ENCODE data around the gene DAAM2. TPM values are rescaled to one million over a fixed set of nuclear protein-coding genes. Genes with fewer than 3 reads are reported as not detected.
A peak's percentile ranks its signal among the peaks of the same experiment; 100 is the strongest.

The DAAM2 gene
- 10 to 100 TPM in 1 of 2 donors, 1 to 10 TPM in 1; 4.7 to 41.3 TPM for total RNA-seq

DNA sequence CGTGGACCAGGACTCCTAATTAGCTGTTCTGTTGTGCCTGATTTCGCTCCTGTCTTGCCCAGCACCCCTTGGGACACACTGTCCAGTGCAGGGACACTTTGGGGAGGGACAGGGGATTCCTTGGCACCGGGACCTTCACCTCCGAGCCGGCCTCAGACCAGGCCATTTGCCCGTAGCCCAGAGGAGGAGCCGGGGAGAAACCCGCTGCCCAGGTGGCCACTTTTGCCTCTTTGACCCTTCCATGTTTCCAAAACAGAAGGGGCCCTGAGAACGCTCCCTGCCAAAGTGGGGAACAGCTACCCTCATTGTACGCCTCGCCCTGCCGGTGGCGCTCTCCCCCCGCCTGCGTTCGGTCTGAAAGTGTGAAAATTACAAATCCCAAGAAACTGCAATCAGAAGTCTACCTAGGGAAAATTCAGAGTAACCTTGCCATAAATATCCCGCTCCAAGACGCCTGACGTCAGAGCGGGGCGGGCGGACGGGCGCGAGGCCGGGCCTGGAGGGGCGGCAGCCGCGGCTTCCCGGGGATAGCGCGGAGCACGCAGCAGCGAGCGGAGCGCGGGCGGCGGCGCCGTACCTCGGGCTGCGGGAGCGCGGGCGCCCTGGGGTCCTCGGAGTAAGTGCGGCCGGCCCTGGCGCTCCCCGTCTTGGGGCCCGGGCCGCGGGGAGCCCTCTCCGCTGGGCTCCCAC, at the start of gene DAAM2:
TSS of gene DAAM2 (plus strand) at position 527 of the 690 bp plus-strand sequence. CDS start 63,927 bp downstream, outside the sequence.
- intact Hi-C loops (cut with DNase I), result loop anchor here (10.0 kb wide), 1 partner anchor 67 kb away; the partner anchor contains the start of gene KIF6
- Histone ChIP-seq H3K36me3 (no peaks in the 10 kb centered on the region), H3K9me3 (no peaks in the 10 kb centered on the region), H3K4me3 (peak within 1 kb of the TSS; percentile 42 to 50), H3K27me3 (replicated peaks; ENCODE audit: insufficient read depth) (no peaks in the 10 kb centered on the region), H3K4me1 (replicated peaks) (no peaks in the 10 kb centered on the region), H3K27ac (peak within 1 kb of the TSS; percentile 54 to 59)
- 5% methylated on average over 49 of the region's 55 CpGs for WGBS
- no peak for DNase-seq (ENCODE audit: low spot score)
- TF ChIP-seq POLR2AphosphoS5 (IDR thresholded peaks at IDR 0.05) (no peak), POLR2A (IDR thresholded peaks at IDR 0.05) (no peak)
- TF ChIP-seq, protein P1, sequence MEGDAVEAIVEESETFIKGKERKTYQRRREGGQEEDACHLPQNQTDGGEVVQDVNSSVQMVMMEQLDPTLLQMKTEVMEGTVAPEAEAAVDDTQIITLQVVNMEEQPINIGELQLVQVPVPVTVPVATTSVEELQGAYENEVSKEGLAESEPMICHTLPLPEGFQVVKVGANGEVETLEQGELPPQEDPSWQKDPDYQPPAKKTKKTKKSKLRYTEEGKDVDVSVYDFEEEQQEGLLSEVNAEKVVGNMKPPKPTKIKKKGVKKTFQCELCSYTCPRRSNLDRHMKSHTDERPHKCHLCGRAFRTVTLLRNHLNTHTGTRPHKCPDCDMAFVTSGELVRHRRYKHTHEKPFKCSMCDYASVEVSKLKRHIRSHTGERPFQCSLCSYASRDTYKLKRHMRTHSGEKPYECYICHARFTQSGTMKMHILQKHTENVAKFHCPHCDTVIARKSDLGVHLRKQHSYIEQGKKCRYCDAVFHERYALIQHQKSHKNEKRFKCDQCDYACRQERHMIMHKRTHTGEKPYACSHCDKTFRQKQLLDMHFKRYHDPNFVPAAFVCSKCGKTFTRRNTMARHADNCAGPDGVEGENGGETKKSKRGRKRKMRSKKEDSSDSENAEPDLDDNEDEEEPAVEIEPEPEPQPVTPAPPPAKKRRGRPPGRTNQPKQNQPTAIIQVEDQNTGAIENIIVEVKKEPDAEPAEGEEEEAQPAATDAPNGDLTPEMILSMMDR (IDR thresholded peaks at IDR 0.05), result no peak

DNA sequence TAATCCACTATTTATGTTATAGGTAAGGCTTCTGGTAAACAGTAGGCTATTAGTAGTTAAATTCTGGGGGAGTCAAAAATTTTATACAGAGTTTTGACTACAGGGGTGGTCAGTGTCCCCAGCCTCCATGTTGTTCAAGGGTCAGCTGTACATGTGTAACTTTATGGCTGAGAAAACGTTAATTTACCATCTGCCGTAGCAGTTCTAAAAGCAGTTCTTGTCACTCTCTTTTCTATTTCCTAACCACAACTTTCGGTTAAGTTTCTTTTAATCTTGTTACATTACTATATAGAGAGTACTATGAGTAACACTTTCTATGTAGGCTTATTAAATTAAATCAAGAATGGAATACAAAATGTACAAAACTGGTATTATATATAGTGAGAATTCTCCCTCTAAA, 45.4 kb upstream of the DAAM2 start:
- Histone ChIP-seq H3K4me1 (replicated peaks) (no peaks in the 10 kb centered on the region), H3K27ac (no peak overlapping the region), H3K27me3 (replicated peaks; ENCODE audit: insufficient read depth) (no peaks in the 10 kb centered on the region), H3K36me3 (no peaks in the 10 kb centered on the region), H3K9me3 (no peaks in the 10 kb centered on the region), H3K4me3 (no peak overlapping the region)
- intact Hi-C loops (cut with DNase I), result no loop called here
- TF ChIP-seq POLR2AphosphoS5 (IDR thresholded peaks at IDR 0.05) (no peak), POLR2A (IDR thresholded peaks at IDR 0.05) (no peak)
- TF ChIP-seq, protein P1 (IDR thresholded peaks at IDR 0.05), result no peak
- DNase-seq (ENCODE audit: low spot score), result no peak
- WGBS, result 89% methylated on average over 3 of the region's 3 CpGs

DNA sequence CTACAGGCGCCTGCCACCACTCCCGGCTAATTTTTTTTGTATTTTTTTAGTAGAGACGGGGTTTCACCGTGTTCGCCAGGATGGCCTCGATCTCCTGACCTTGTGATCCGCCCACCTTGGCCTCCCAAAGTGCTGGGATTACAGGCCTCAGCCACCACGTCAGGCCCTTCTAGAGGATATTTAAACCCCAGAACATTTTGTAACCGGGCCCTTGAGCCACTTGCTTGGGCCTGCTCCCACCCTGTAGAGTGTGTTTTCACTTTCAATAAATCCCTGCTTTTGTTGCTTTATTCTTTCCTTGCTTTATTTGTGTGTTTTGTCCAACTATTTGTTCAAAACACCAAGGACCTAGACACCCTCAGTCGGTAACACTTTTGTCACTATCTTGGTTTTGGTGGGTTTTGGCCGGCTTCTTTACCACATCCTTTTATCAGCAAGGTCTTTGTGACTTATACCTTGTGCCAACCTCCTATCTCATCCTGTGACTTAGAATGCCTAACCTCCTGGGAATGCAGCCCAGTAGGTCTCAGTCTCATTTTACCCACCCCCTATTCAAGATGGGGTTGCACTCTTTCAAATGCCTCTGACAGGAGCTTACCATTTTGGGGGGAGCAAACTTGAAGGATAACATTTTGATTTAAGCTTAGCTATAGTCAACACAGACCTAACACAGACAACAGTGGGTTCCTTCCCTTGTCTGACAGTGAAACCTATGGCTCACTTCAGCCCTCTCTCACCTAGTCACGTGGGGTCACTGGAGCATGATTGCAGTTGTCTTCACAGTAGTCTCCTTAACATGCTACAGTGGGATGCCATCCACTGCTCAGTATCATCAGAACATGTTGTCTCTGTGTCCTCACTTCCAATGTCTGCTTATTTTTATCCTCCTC, 39.1 kb upstream of the DAAM2 start:
- TF ChIP-seq, protein P1 (IDR thresholded peaks at IDR 0.05), result no peak
- TF ChIP-seq POLR2A (IDR thresholded peaks at IDR 0.05), result no peak
- no peak for TF ChIP-seq POLR2AphosphoS5 (IDR thresholded peaks at IDR 0.05)
- no peak for DNase-seq (ENCODE audit: low spot score)
- Histone ChIP-seq H3K9me3 (no peaks in the 10 kb centered on the region), H3K4me3 (no peak overlapping the region), H3K36me3 (no peaks in the 10 kb centered on the region), H3K27ac (no peak overlapping the region), H3K27me3 (replicated peaks; ENCODE audit: insufficient read depth) (no peaks in the 10 kb centered on the region), H3K4me1 (replicated peaks) (no peaks in the 10 kb centered on the region)
- intact Hi-C loops (cut with DNase I), result loop anchor here (10.0 kb wide), 1 partner anchor 258 kb away; no protein-coding TSS in a partner anchor
- 90% methylated on average over 12 of the region's 12 CpGs for WGBS

DNA sequence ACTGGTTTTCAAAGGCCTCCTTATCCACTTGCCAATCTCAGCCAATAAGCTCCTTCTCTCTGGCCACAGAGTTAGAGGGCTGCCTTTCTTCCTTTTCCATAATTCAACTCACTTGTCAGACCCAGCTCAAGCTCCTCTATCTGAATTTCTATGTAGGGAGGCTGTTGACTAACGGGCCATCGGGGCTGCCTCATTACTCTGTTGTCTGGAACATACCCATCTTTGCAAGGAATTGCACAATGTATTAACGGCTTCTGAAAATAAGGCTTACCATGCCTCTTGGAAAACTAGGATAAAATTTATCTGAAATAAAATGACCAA, 38.5 kb upstream of the DAAM2 start:
- Histone ChIP-seq H3K36me3 (no peaks in the 10 kb centered on the region), H3K27ac (no peak overlapping the region), H3K27me3 (replicated peaks; ENCODE audit: insufficient read depth) (no peaks in the 10 kb centered on the region), H3K4me1 (replicated peaks) (no peaks in the 10 kb centered on the region), H3K9me3 (no peaks in the 10 kb centered on the region), H3K4me3 (no peak overlapping the region)
- no peak for DNase-seq (ENCODE audit: low spot score)
- TF ChIP-seq POLR2AphosphoS5 (IDR thresholded peaks at IDR 0.05) (no peak), POLR2A (IDR thresholded peaks at IDR 0.05) (no peak)
- TF ChIP-seq, protein P1 (IDR thresholded peaks at IDR 0.05), result no peak
- intact Hi-C loops (cut with DNase I), result loop anchor here (10.0 kb wide), 1 partner anchor 259 kb away; no protein-coding TSS in a partner anchor
- WGBS, result 69% methylated on average over 3 of the region's 3 CpGs

Measured in prostate gland (tissue), 2 donors.